OCI-LY7 (cell line): Measurements from ENCODE around the gene SLC9A6.

ENCODE experiments used
- CTCF ChIP-seq: fragments of 200-600 bp; sonication (generic); conservative IDR thresholded peaks from 2 replicates; pipeline ENCODE4 v1.5.1; 2014; ENCODE audit warnings: mild to moderate bottlenecking, antibody characterized with exemption, low read length, moderate library complexity, mixed read lengths
- EZH2phosphoT487 ChIP-seq: fragments of 200-600 bp; sonication (generic); IDR thresholded peaks from 2 replicates; pipeline ENCODE4 v1.6.1; 2018; ENCODE audit warnings: low read depth, borderline replicate concordance, mild to moderate bottlenecking, mixed run types, antibody characterized with exemption, low read length, moderate library complexity, mixed read lengths

GRCh38 chrX:136051611-136052010, 66.4 kb downstream of the SLC9A6 start:
- TF ChIP-seq CTCF, result no peak
- TF ChIP-seq EZH2phosphoT487, result no peak
